WTC11 (cell line): ENCODE measurements around the gene DGUOK.

Experiments used
- CREM ChIP-seq: sonication (generic); formaldehyde crosslinking; IDR thresholded peaks from 2 replicates; pipeline ENCODE4 v1.8.1; 2022; ENCODE audit warnings: mild to moderate bottlenecking, missing genetic modification reagents, moderate library complexity
- CTCF ChIP-seq: fragments of 200-600 bp; IDR thresholded peaks from 2 replicates; pipeline ENCODE4 v1.8.0; 2022; ENCODE audit warnings: antibody characterized with exemption
- EMX1 ChIP-seq: fragments of 250-450 bp; sonication (Bioruptor Pico); IDR thresholded peaks from 2 replicates; pipeline ENCODE4 v1.8.0; 2021; ENCODE audit warnings: mild to moderate bottlenecking
- ETV6 ChIP-seq: sonication (generic); formaldehyde crosslinking; IDR thresholded peaks from 2 replicates; pipeline ENCODE4 v1.8.1; 2022; ENCODE audit warnings: mild to moderate bottlenecking, missing genetic modification reagents
- IRF1 ChIP-seq: sonication (generic); formaldehyde crosslinking; IDR thresholded peaks from 2 replicates; pipeline ENCODE4 v1.8.0; 2023; ENCODE audit warnings: missing genetic modification reagents
- MXD4 ChIP-seq: fragments of 250-450 bp; sonication (Bioruptor Pico); IDR thresholded peaks from 2 replicates; pipeline ENCODE4 v1.8.0; 2021; ENCODE audit warnings: mild to moderate bottlenecking, moderate library complexity, borderline replicate concordance
- SP1 ChIP-seq: sonication (generic); formaldehyde crosslinking; conservative IDR thresholded peaks from 2 replicates; pipeline ENCODE4 v1.8.1; 2022; ENCODE audit warnings: missing genetic modification reagents
- STAT6 ChIP-seq: sonication (generic); formaldehyde crosslinking; conservative IDR thresholded peaks from 2 replicates; pipeline ENCODE4 v1.8.1; 2023; ENCODE audit warnings: mild to moderate bottlenecking, low read depth, missing genetic modification reagents, moderate library complexity
- TEAD4 ChIP-seq: sonication (generic); formaldehyde crosslinking; IDR thresholded peaks from 2 replicates; pipeline ENCODE4 v1.8.0; 2022; ENCODE audit warnings: mild to moderate bottlenecking, missing genetic modification reagents
- USF2 ChIP-seq: sonication (generic); formaldehyde crosslinking; IDR thresholded peaks from 2 replicates; pipeline ENCODE4 v1.8.1; 2023; ENCODE audit warnings: mild to moderate bottlenecking, missing genetic modification reagents, moderate library complexity

- TF ChIP-seq MXD4 (CRISPR knock-in tag) (no peak), SP1 (CRISPR knock-in tag) (no peak), CTCF (no peak), CREM (CRISPR knock-in tag) (no peak), ETV6 (no peak), TEAD4 (CRISPR knock-in tag) (no peak), EMX1 (CRISPR knock-in tag) (no peak), IRF1 (CRISPR knock-in tag) (no peak), STAT6 (no peak), USF2 (CRISPR knock-in tag) (no peak)
Measured at GRCh38 chr2:73911548-73912208, 15.0 kb upstream of the DGUOK start.
